NK-92 (cell line): ENCODE results near the gene HEPACAM2.
A peak's percentile ranks its signal among the peaks of the same experiment; 100 is the strongest.

Experiments
- DNase-seq: peaks from one replicate; lab custom pipeline; 2025; ENCODE audit not compliant: unreplicated experiment; lab: John Stamatoyannopoulos, UW

The HEPACAM2 gene

GRCh38 chr7:93226310-93226709 is at the start of gene HEPACAM2:
Gene HEPACAM2, minus strand, starts transcription at chr7:93226469.
- no peak for DNase-seq

- DNase-seq: no peak
Measured at GRCh38 chr7:93265220-93265619, 39.0 kb upstream of the HEPACAM2 start.

- no peak for DNase-seq
Measured at GRCh38 chr7:93262535-93262934, 36.3 kb upstream of the HEPACAM2 start.

- DNase-seq: no peak
Measured at GRCh38 chr7:93258661-93259060, 32.4 kb upstream of the HEPACAM2 start.

GRCh38 chr7:93249491-93250148 is 23.4 kb upstream of the HEPACAM2 start:
- no peak for DNase-seq

GRCh38 chr7:93245525-93246432 is 19.5 kb upstream of the HEPACAM2 start:
- DNase-seq: no peak

- no peak for DNase-seq
Measured at GRCh38 chr7:93242106-93242505, 15.8 kb upstream of the HEPACAM2 start.

- DNase-seq: no peak
Measured at GRCh38 chr7:93239824-93240223, 13.6 kb upstream of the HEPACAM2 start.

- DNase-seq: no peak
Measured at GRCh38 chr7:93238748-93239147, 12.5 kb upstream of the HEPACAM2 start.

GRCh38 chr7:93238131-93238530 is 11.9 kb upstream of the HEPACAM2 start:
- DNase-seq: no peak

GRCh38 chr7:93235541-93235940 is 9.3 kb upstream of the HEPACAM2 start:
- no peak for DNase-seq

- no peak for DNase-seq
Measured at GRCh38 chr7:93232673-93233018, 6.4 kb upstream of the HEPACAM2 start.

- peak; percentile 57 for DNase-seq
Measured at GRCh38 chr7:93231799-93232672, 5.8 kb upstream of the HEPACAM2 start, which contains the start of gene VPS50. Gene VPS50, plus strand, starts transcription at chr7:93232366. Its CDS starts 102 bp downstream, at chr7:93232468.

- no peak for DNase-seq
Measured at GRCh38 chr7:93231259-93231658, 5.0 kb upstream of the HEPACAM2 start.

- no peak for DNase-seq
Measured at GRCh38 chr7:93228302-93228701, 2.0 kb upstream of the HEPACAM2 start.

- no peak for DNase-seq
Measured at GRCh38 chr7:93219868-93220267, 6.4 kb downstream of the HEPACAM2 start.

- no peak for DNase-seq
Measured at GRCh38 chr7:93218997-93219827, 7.1 kb downstream of the HEPACAM2 start.

- no peak for DNase-seq
Measured at GRCh38 chr7:93212881-93213280, 13.4 kb downstream of the HEPACAM2 start.

GRCh38 chr7:93211228-93211818 is 14.9 kb downstream of the HEPACAM2 start:
- DNase-seq: no peak

GRCh38 chr7:93205046-93205445 is 21.2 kb downstream of the HEPACAM2 start:
- DNase-seq: no peak
